Esophagus (tissue), 2 donors: ENCODE data around the gene ZBTB20. TPM values are rescaled to one million over a fixed set of nuclear protein-coding genes. Genes with fewer than 3 reads are reported as not detected.

Source experiments
- H3K27ac ChIP-seq, 2 donors: one replicate each; pipeline ENCODE4 v1.5.1; 2013; ENCODE audit warnings: low read depth in 2 of 2, mild to moderate bottlenecking in 2 of 2, inconsistent platforms in 1 of 2, low read length in 1 of 2, moderate library complexity in 1 of 2
- H3K27me3 ChIP-seq, 2 donors: one replicate each; pipeline ENCODE4 v1.6.1; 2013; ENCODE audit warnings: low read length in 2 of 2, control low read depth in 1 of 2, mild to moderate bottlenecking in 1 of 2; ENCODE audit not compliant: insufficient read depth in 2 of 2, control insufficient read depth in 1 of 2
- H3K36me3 ChIP-seq, 2 donors: one replicate each; pipeline ENCODE4 v1.6.1; 2013; ENCODE audit warnings: low read length in 1 of 2; ENCODE audit not compliant: control insufficient read depth in 2 of 2, insufficient read depth in 2 of 2
- H3K4me1 ChIP-seq, 2 donors: one replicate each; pipeline ENCODE4 v1.6.1; 2013; ENCODE audit warnings: low read length in 1 of 2; ENCODE audit not compliant: control insufficient read depth in 2 of 2, insufficient read depth in 2 of 2
- H3K4me3 ChIP-seq, 2 donors: one replicate each; pipeline ENCODE4 v1.5.1; 2013; ENCODE audit warnings: low read length in 2 of 2, mild to moderate bottlenecking in 2 of 2, low read depth in 1 of 2, moderate library complexity in 1 of 2
- H3K9me3 ChIP-seq, 2 donors: one replicate each; pipeline ENCODE4 v1.6.1; 2013; ENCODE audit warnings: mild to moderate bottlenecking in 2 of 2, low read depth in 1 of 2, low read length in 1 of 2, moderate library complexity in 1 of 2; ENCODE audit not compliant: control insufficient read depth in 2 of 2, insufficient read depth in 1 of 2
- WGBS, 2 donors: extraction: QIAGEN DNeasy Blood & Tissue Kit; methylation state at CpG; one replicate each; pipeline ENCODE4 v1.1.7; 2013; 5-methylcytosine and 5-hydroxymethylcytosine counted together
- polyA plus RNA-seq, 2 donors: library from polyadenylated mRNA; stranded (reverse); fragments of 200-250 nt; gene quantifications; one replicate each; pipeline ENCODE4 v1.2.3, GENCODE V29; 2013
- donor health status: healthy with polysubstance abuse.
- donor health status: Bipolar disorder and iron deficiency.

The ZBTB20 gene
- polyA plus RNA-seq, 2 donors, result 0.16 to 1.3 TPM

- H3K27ac ChIP-seq, result peak overlapping the region; percentile 99
- H3K36me3 ChIP-seq, result no peaks in the 10 kb centered on the region
- peak overlapping the region; percentile 89 to 95 for H3K4me3 ChIP-seq
- no peaks in the 10 kb centered on the region for H3K9me3 ChIP-seq
- no peaks in the 10 kb centered on the region for H3K27me3 ChIP-seq
- H3K4me1 ChIP-seq, result no peaks in the 10 kb centered on the region
- 1 to 2% methylated on average over 20 of the region's 20 CpGs for WGBS, 2 donors
Measured at GRCh38 chr3:115148142-115148790, 1.2 kb upstream of the ZBTB20 start.

GRCh38 chr3:115147329-115148141, 447 bp upstream of the ZBTB20 start:
- 1% methylated on average over 45 to 54 of the region's 54 CpGs for WGBS, 2 donors

DNA sequence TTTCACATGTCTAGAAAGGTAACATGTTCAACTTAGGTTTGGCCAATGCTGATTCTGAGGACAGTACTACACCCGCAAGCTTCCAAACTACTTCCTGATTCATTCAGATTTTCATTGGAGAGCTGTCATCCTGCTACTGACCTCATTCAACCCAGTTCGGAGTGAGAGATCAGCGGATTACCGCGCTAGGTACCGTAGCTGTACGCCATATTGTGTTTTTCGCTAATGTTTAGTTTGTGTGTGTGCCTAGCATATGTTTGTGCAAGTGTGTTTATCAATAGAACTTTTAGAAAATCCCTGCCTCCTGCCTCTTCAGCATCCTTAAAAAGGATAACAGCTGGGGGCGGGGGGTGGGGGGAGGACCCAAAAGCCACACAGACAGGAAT, 1.1 kb downstream of the ZBTB20 start:
- Histone ChIP-seq H3K4me1 (no peaks in the 10 kb centered on the region), H3K27ac (peak overlapping the region; percentile 99 to 100), H3K9me3 (no peaks in the 10 kb centered on the region), H3K4me3 (peak overlapping the region; percentile 93 to 95), H3K36me3 (no peaks in the 10 kb centered on the region), H3K27me3 (no peaks in the 10 kb centered on the region)
- WGBS, 2 donors, result 1 to 2% methylated on average over 9 of the region's 9 CpGs

More at GRCh38 chr3:115147329-115148141, 447 bp upstream of the ZBTB20 start:
- Histone ChIP-seq H3K9me3 (no peaks in the 10 kb centered on the region), H3K4me1 (no peaks in the 10 kb centered on the region), H3K36me3 (no peaks in the 10 kb centered on the region), H3K27ac (peak overlapping the region; percentile 99 to 100), H3K27me3 (no peaks in the 10 kb centered on the region), H3K4me3 (peak overlapping the region; percentile 89 to 95)

GRCh38 chr3:115141033-115141757, 5.9 kb downstream of the ZBTB20 start:
- Histone ChIP-seq H3K36me3 (no peaks in the 10 kb centered on the region), H3K9me3 (no peaks in the 10 kb centered on the region), H3K4me1 (no peaks in the 10 kb centered on the region), H3K27ac (no peak overlapping the region), H3K4me3 (no peak overlapping the region), H3K27me3 (no peaks in the 10 kb centered on the region)

DNA sequence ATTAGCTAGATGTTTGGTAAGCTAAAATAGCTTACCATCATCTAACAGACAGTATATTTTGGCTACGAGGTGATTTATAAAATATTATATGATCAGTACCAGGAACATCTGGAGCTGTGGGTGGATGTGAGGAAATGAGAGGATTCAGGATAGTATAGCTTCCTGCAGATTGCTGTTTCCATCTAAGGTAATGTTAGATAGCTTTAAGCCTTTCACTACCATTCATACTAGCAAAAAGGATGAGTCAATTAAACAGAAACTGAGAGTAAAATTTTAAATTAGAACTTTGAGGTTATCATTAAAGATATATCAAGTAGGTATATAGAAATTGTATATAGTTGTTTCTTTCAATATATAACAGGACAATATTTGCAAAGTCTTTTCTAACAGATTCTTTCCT, 8.0 kb downstream of the ZBTB20 start:
- no peak overlapping the region for H3K4me3 ChIP-seq
- 84 to 98% methylated on average over 1 of the region's 1 CpG for WGBS, 2 donors
- no peaks in the 10 kb centered on the region for H3K9me3 ChIP-seq
- H3K27ac ChIP-seq, result no peak overlapping the region
- no peaks in the 10 kb centered on the region for H3K36me3 ChIP-seq
- H3K4me1 ChIP-seq, result no peaks in the 10 kb centered on the region
- H3K27me3 ChIP-seq, result no peaks in the 10 kb centered on the region

- no peaks in the 10 kb centered on the region for H3K9me3 ChIP-seq
- H3K27ac ChIP-seq, result no peak overlapping the region
- no peaks in the 10 kb centered on the region for H3K27me3 ChIP-seq
- no peaks in the 10 kb centered on the region for H3K4me1 ChIP-seq
- H3K36me3 ChIP-seq, result no peaks in the 10 kb centered on the region
- 87 to 96% methylated on average over 5 of the region's 5 CpGs for WGBS, 2 donors
- H3K4me3 ChIP-seq, result no peak overlapping the region
Measured at GRCh38 chr3:115134648-115135347, 12.3 kb downstream of the ZBTB20 start.

DNA sequence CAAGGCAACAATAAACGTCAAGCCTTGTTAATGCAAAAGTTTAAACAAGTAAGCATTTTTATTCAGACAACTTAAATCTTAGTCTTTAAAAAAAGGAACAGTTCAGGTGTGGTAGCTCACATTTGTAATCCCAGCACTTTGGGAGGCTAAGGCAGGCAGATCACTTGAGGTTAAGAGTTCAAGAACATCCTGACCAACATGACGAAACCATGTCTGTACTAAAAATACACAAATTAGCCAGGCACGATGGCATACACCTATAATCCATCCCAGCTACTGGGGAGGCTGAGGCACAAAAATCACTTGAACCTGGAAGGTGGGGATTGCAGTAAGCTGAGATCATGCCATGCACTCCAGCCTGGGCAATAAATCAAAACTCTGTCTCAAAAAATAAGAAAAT, 19.9 kb downstream of the ZBTB20 start:
- Histone ChIP-seq H3K4me1 (no peaks in the 10 kb centered on the region), H3K27me3 (no peaks in the 10 kb centered on the region), H3K4me3 (no peak overlapping the region), H3K36me3 (no peaks in the 10 kb centered on the region), H3K27ac (no peak overlapping the region), H3K9me3 (no peaks in the 10 kb centered on the region)
- WGBS, 2 donors, result 59 to 73% methylated on average over 3 of the region's 3 CpGs

DNA sequence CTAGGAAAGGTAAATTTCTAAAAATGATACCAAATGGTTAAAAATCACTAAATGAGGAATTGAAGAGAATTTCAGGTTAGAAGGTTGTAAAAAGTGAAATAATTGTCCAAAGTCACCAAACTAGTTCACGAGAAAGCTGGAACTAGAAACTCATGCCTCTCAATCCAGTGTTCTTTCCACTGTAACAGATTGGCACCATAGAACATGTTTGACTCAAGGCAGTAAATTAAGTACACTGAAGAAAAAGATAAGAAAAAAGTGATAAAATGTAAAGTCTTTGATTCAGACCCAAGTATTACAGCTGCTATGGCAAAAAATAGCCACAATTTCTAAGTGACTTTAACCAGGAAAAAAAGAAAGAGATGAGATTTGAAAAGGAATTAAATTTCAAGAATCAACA, 26.5 kb downstream of the ZBTB20 start:
- Histone ChIP-seq H3K4me1 (no peaks in the 10 kb centered on the region), H3K27ac (no peak overlapping the region), H3K4me3 (no peak overlapping the region), H3K9me3 (no peaks in the 10 kb centered on the region), H3K27me3 (no peaks in the 10 kb centered on the region), H3K36me3 (no peaks in the 10 kb centered on the region)
- WGBS, 2 donors, result 70 to 96% methylated on average over 1 of the region's 1 CpG

DNA sequence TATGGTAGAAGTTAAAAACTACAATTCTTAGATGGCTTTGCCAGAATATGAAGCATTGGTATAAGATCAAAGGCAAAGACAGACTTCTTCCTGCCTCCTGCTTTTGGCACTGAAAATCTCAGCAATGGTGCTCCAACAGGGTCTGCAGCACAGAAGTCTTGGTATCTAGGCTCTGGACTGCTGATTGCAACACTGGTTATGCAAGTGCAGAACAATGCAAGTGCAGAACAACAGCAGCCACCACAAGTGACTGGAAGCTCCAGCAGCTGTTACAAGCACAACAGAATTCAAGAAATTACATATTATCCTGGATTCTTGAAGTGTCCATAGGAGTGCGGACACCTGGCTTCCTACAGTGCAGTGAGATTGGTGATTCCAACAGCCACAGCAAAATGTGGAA, 33.7 kb downstream of the ZBTB20 start:
- H3K27ac ChIP-seq, result no peak overlapping the region
- no peaks in the 10 kb centered on the region for H3K9me3 ChIP-seq
- peaks cover 0 to 3% of the 10 kb centered on the region in 2 donors for H3K4me1 ChIP-seq
- no peaks in the 10 kb centered on the region for H3K27me3 ChIP-seq
- no peak overlapping the region for H3K4me3 ChIP-seq
- H3K36me3 ChIP-seq, result no peaks in the 10 kb centered on the region
- 97 to 100% methylated on average over 1 of the region's 1 CpG for WGBS, 2 donors
